DOHH2 (cell line): Measurements from ENCODE around the gene SLC25A42.

Experiments used
- H3F3A ChIP-seq: fragments of 200-600 bp; sonication (generic), shearing (Covaris generic); 2 replicates; pipeline ENCODE4 v1.6.0; 2016; ENCODE audit warnings: antibody characterized with exemption, mild to moderate bottlenecking; ENCODE audit not compliant: control insufficient read depth, insufficient read depth
- H3K27ac ChIP-seq: fragments of 200-600 bp; sonication (generic); 2 replicates; pipeline ENCODE4 v1.5.1; 2014; ENCODE audit warnings: low read depth, mild to moderate bottlenecking, low read length, moderate library complexity
- H3K27me3 ChIP-seq: fragments of 200-600 bp; sonication (generic); 2 replicates; pipeline ENCODE4 v1.6.1; 2014; ENCODE audit warnings: mild to moderate bottlenecking, low read length, mixed read lengths; ENCODE audit not compliant: control insufficient read depth
- H3K36me3 ChIP-seq: fragments of 200-600 bp; sonication (generic); 2 replicates; pipeline ENCODE4 v1.6.1; 2014; ENCODE audit warnings: mild to moderate bottlenecking, low read length, moderate library complexity, mixed read lengths; ENCODE audit not compliant: control insufficient read depth
- H3K4me1 ChIP-seq: fragments of 200-600 bp; sonication (generic); 2 replicates; pipeline ENCODE4 v1.6.1; 2014; ENCODE audit warnings: mild to moderate bottlenecking, low read length, mixed read lengths; ENCODE audit not compliant: control insufficient read depth
- H3K4me2 ChIP-seq: fragments of 200-600 bp; sonication (generic); 2 replicates; pipeline ENCODE4 v1.6.0; 2014; ENCODE audit warnings: mild to moderate bottlenecking, low read length, moderate library complexity
- H3K4me3 ChIP-seq: fragments of 200-600 bp; sonication (generic); 2 replicates; pipeline ENCODE4 v1.5.1; 2014; ENCODE audit warnings: mild to moderate bottlenecking, low read length, mixed read lengths
- H3K79me2 ChIP-seq: fragments of 200-600 bp; sonication (generic); 2 replicates; pipeline ENCODE4 v1.6.1; 2014; ENCODE audit warnings: mild to moderate bottlenecking, low read length, mixed read lengths; ENCODE audit not compliant: control insufficient read depth
- H3K9me2 ChIP-seq: fragments of 200-600 bp; sonication (generic); replicated peaks from 2 replicates; pipeline ENCODE4 v1.6.1; 2014; ENCODE audit warnings: mild to moderate bottlenecking, low read length, mixed read lengths; ENCODE audit not compliant: control insufficient read depth
- H3K9me3 ChIP-seq: fragments of 200-600 bp; sonication (generic); 2 replicates; pipeline ENCODE4 v1.6.1; 2014; ENCODE audit warnings: antibody characterized with exemption, low read length, mixed read lengths; ENCODE audit not compliant: control insufficient read depth, insufficient read depth
- H4K20me1 ChIP-seq: fragments of 200-600 bp; sonication (generic); 2 replicates; pipeline ENCODE4 v1.6.0; 2014; ENCODE audit warnings: low read depth, mild to moderate bottlenecking, antibody characterized with exemption, low read length, moderate library complexity; ENCODE audit not compliant: control insufficient read depth, insufficient read depth
- CTCF ChIP-seq: fragments of 200-600 bp; sonication (generic); IDR thresholded peaks from one replicate; pipeline ENCODE4 v1.5.1; 2014; ENCODE audit warnings: antibody characterized with exemption, mild to moderate bottlenecking, low read depth, low read length; ENCODE audit not compliant: poor library complexity, severe bottlenecking
- EZH2phosphoT487 ChIP-seq: fragments of 200-600 bp; sonication (generic); IDR thresholded peaks from 2 replicates; pipeline ENCODE4 v1.6.1; 2017; ENCODE audit warnings: borderline replicate concordance, mild to moderate bottlenecking, antibody characterized with exemption, low read length, moderate library complexity, mixed read lengths

Gene SLC25A42

GRCh38 chr19:19149435-19149834, 85.6 kb downstream of the SLC25A42 start:
- Histone ChIP-seq H4K20me1 (peaks cover 6% of the 10 kb centered on the region; the same call in 1 of the 2 replicates), H3F3A (peaks cover 49% of the 10 kb centered on the region), H3K4me2 (no peak overlapping the region), H3K9me3 (no peaks in the 10 kb centered on the region), H3K27ac (0 out of 2 replicates have a peak overlapping the region, but pooled peaks have one; percentile 6), H3K4me3 (no peak overlapping the region), H3K9me2 (no peaks in the 10 kb centered on the region), H3K4me1 (peaks cover 84% of the 10 kb centered on the region), H3K79me2 (peaks cover 36% of the 10 kb centered on the region), H3K27me3 (no peaks in the 10 kb centered on the region), H3K36me3 (peaks cover 82% of the 10 kb centered on the region)
- TF ChIP-seq CTCF, result no peak
- TF ChIP-seq EZH2phosphoT487, result no peak

- Histone ChIP-seq H4K20me1 (peaks cover 6% of the 10 kb centered on the region; the same call in 1 of the 2 replicates), H3K9me2 (no peaks in the 10 kb centered on the region), H3K4me3 (no peak overlapping the region), H3K4me2 (no peak overlapping the region), H3K79me2 (peaks cover 50% of the 10 kb centered on the region), H3K27me3 (no peaks in the 10 kb centered on the region), H3F3A (peaks cover 47% of the 10 kb centered on the region), H3K4me1 (peaks cover 83% of the 10 kb centered on the region), H3K36me3 (peaks cover 80% of the 10 kb centered on the region), H3K9me3 (no peaks in the 10 kb centered on the region), H3K27ac (peak overlapping the region; percentile 0; the same call in 1 of the 2 replicates)
- no peak for TF ChIP-seq CTCF
- TF ChIP-seq EZH2phosphoT487, result no peak
Measured at GRCh38 chr19:19151418-19151817, 87.6 kb downstream of the SLC25A42 start.

GRCh38 chr19:19152668-19153384, 89.0 kb downstream of the SLC25A42 start:
- Histone ChIP-seq H3F3A (peaks cover 55% of the 10 kb centered on the region), H3K4me3 (no peak overlapping the region), H3K4me1 (peaks cover 84% of the 10 kb centered on the region), H3K27me3 (no peaks in the 10 kb centered on the region), H3K36me3 (peaks cover 82% of the 10 kb centered on the region), H3K79me2 (peaks cover 64% of the 10 kb centered on the region), H3K27ac (peak overlapping the region; percentile 97), H3K4me2 (peak overlapping the region; percentile 29), H4K20me1 (peaks cover 6% of the 10 kb centered on the region; the same call in 1 of the 2 replicates), H3K9me3 (no peaks in the 10 kb centered on the region), H3K9me2 (no peaks in the 10 kb centered on the region)
- TF ChIP-seq CTCF (no peak), EZH2phosphoT487 (no peak)
